Naive thymus-derived CD8-positive, alpha-beta T cell (primary cell): ENCODE measurements around the gene STT3B. TPM values are rescaled to one million over a fixed set of nuclear protein-coding genes. Genes with fewer than 3 reads are reported as not detected.
A peak's percentile ranks its signal among the peaks of the same experiment; 100 is the strongest.

Source experiments
- ATAC-seq, 2 donors: fragments of 150-1000 bp; cut with Tn5 transposase in 1 of 2; sonication (Bioruptor Pico), chemical (Tn5 transposase) in 1 of 2; 1 replicate in 1 of 2; 2 replicates in 1 of 2; pipeline ENCODE4 v1.10.0; 2021; ENCODE audit warnings: mild to moderate bottlenecking in 2 of 2, moderate library complexity in 2 of 2
- POLR2A ChIA-PET: fragments of 350-600 bp; sonication (Branson Sonifier 250); formaldehyde crosslinking; loops from one replicate; lab custom pipeline; 2021; ENCODE audit warnings: antibody characterized with exemption; lab: Charles Lee
- DNase-seq, 10 donors: peaks; one replicate each; pipeline versions ENCODE4 v3.0.0 to v3.0.0-alpha.2; 2020 to 2022
- H3K27ac Mint-ChIP-seq, 10 donors: one replicate each; pipeline ENCODE4 v1.8.0; 2020 to 2022; ENCODE audit warnings: mild to moderate bottlenecking in 10 of 10, mixed read lengths in 10 of 10, moderate library complexity in 4 of 10, inconsistent platforms in 1 of 10
- H3K27me3 Mint-ChIP-seq, 5 donors: one replicate each; pipeline ENCODE4 v1.8.0; 2021 to 2022; ENCODE audit warnings: mixed read lengths in 5 of 5
- H3K36me3 Mint-ChIP-seq, 3 donors: one replicate each; pipeline ENCODE4 v1.8.0; 2020 to 2022; ENCODE audit warnings: mixed read lengths in 3 of 3, mild to moderate bottlenecking in 2 of 3, inconsistent platforms in 1 of 3
- H3K4me1 Mint-ChIP-seq, 4 donors: one replicate each; pipeline ENCODE4 v1.8.0; 2021 to 2022; ENCODE audit warnings: mixed read lengths in 4 of 4
- H3K4me3 Mint-ChIP-seq, 10 donors: one replicate each; pipeline ENCODE4 v1.8.0; 2020 to 2022; ENCODE audit warnings: mild to moderate bottlenecking in 10 of 10, mixed read lengths in 10 of 10, moderate library complexity in 6 of 10, inconsistent platforms in 1 of 10
- H3K9me3 Mint-ChIP-seq, 9 donors: one replicate each; pipeline ENCODE4 v1.8.0; 2020 to 2022; ENCODE audit warnings: mixed read lengths in 9 of 9, mild to moderate bottlenecking in 3 of 9, inconsistent platforms in 1 of 9, moderate library complexity in 1 of 9
- polyA plus RNA-seq, 3 donors: library from polyadenylated mRNA; unstranded; fragments of 300-500 nt; fragmentation: Illumina TruSeq; gene quantifications; one replicate each; pipeline ENCODE4 v1.2.3, GENCODE V29; 2021
- total RNA-seq, 8 experiments: library from RNA in 2 of 8; stranded (reverse) in 2 of 8; gene quantifications; one replicate each; pipeline ENCODE4 v1.2.3 and lab custom pipeline; 2021 to 2026

STT3B gene
- total and polyA plus RNA-seq, 5 experiments from 2014 or later = 85.1 to 108 (median 103) TPM

DNA sequence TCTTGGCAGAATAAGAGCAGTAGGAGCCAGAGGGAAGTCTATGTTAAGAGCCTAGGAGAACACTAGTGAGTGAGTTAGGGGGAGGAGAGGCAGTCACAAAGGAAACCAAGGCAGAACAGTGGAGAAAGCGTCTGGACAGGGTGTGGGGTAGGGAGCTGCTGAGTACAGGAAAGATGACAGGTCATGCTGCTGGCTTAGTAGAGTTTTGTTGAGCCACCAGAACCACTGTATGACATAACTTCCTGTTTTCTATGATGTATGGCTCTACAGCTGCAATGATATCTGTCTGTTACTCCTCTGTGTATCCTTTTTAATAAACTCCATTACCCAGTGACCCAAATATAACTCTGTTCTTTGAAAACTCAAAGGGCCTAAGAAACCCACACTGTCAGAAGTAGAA lies 10.6 kb upstream of the STT3B start:
- Mint-ChIP-seq H3K4me3 (peak overlapping the region in 4 of 10 donors; percentile 0 to 49 (median 33)), H3K9me3 (peaks cover 0 to 2% (median 0%) of the 10 kb centered on the region in 9 donors), H3K27ac (peak overlapping the region in 5 of 10 donors; percentile 3 to 86 (median 51)), H3K4me1 (peaks cover 7 to 20% (median 14%) of the 10 kb centered on the region in 4 donors), H3K36me3 (peaks cover 0 to 2% (median 0%) of the 10 kb centered on the region in 3 donors), H3K27me3 (no peaks in the 10 kb centered on the region)
- POLR2A ChIA-PET = interaction anchor here (2.9 kb wide), 1 partner anchor 10 kb away, joined by 33 read pairs; the partner anchor contains the start of gene STT3B
- DNase-seq (peak in 2 of 10 donors; percentile 1 to 18), ATAC-seq (peak; percentile 83 to 98)

DNA sequence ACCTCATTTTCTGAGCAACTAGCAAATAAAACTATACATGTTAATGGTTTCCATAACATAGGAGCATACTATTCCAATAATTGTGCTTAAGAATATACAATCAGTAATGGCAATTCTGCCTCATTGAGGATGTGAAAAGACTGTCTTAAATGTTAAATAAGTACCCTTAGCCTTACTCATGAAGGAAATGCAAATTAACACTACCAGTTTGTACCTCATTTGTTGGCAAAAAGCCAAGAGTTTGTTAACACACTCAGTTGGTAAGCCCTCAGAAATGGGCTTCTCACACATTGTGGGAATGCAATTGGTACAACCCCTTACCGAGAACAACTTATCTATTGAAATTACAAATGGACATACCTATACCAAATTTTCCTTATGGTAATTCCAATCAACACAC lies 9.2 kb upstream of the STT3B start:
- H3K9me3 Mint-ChIP-seq = peaks cover 0 to 2% (median 0%) of the 10 kb centered on the region in 9 donors
- DNase-seq (no peak), ATAC-seq (no peak)
- no peak overlapping the region for H3K4me3 Mint-ChIP-seq
- peaks cover 7 to 20% (median 14%) of the 10 kb centered on the region in 4 donors for H3K4me1 Mint-ChIP-seq
- H3K36me3 Mint-ChIP-seq = no peaks in the 10 kb centered on the region
- no peaks in the 10 kb centered on the region for H3K27me3 Mint-ChIP-seq
- POLR2A ChIA-PET = interaction anchor here (2.9 kb wide), 1 partner anchor 9 kb away, joined by 33 read pairs; the partner anchor contains the start of gene STT3B
- H3K27ac Mint-ChIP-seq = no peak overlapping the region

DNA sequence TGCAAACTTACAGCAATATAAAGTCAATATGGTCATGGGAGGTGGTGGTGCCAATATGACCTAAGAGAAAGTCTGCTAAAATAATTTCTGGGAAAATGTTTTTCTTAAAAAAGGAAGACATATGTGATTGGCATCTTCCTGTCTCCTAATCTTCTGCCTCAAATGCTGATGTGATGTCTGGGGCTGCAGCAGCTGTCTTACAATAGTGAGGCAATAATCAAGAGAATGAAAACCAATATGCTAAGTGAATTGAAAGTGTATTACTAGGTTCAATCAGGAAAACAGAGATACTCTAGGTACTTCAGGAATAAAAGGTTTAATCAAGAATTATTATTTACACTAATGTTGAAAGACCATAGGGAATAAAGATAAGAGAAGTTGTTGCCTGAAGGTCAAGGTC lies 7.2 kb upstream of the STT3B start:
- peaks cover 7 to 20% (median 14%) of the 10 kb centered on the region in 4 donors for H3K4me1 Mint-ChIP-seq
- no peaks in the 10 kb centered on the region for H3K36me3 Mint-ChIP-seq
- H3K27ac Mint-ChIP-seq = no peak overlapping the region
- H3K4me3 Mint-ChIP-seq = no peak overlapping the region
- no peaks in the 10 kb centered on the region for H3K27me3 Mint-ChIP-seq
- POLR2A ChIA-PET = no interaction called here
- H3K9me3 Mint-ChIP-seq = peaks cover 0 to 2% (median 0%) of the 10 kb centered on the region in 9 donors
- DNase-seq (no peak), ATAC-seq (no peak)

DNA sequence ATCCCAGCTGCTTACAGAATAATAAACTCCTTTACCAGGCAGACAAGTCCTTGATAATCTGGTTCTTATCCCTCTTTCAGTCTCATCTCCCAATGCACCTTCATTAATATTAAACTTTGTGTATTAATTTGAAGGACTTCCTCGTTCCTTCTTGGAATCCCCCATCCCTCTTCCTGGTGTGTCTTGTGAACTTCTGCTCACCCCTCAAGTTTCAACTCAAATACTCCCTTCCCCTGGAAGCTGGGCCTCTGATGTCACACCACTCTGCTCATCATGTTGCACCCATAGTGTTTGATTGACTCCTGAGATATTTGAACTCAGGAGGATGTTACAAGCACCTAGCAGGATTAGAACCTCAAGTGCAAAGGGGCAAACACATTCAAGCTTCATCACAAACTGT lies 3.3 kb upstream of the STT3B start:
- Mint-ChIP-seq H3K27ac (no peak overlapping the region), H3K27me3 (no peaks in the 10 kb centered on the region), H3K9me3 (peaks cover 0 to 2% (median 0%) of the 10 kb centered on the region in 9 donors), H3K4me3 (no peak overlapping the region), H3K4me1 (peaks cover 2 to 10% (median 6%) of the 10 kb centered on the region in 4 donors), H3K36me3 (no peaks in the 10 kb centered on the region)
- POLR2A ChIA-PET = no interaction called here
- DNase-seq (no peak), ATAC-seq (no peak)

DNA sequence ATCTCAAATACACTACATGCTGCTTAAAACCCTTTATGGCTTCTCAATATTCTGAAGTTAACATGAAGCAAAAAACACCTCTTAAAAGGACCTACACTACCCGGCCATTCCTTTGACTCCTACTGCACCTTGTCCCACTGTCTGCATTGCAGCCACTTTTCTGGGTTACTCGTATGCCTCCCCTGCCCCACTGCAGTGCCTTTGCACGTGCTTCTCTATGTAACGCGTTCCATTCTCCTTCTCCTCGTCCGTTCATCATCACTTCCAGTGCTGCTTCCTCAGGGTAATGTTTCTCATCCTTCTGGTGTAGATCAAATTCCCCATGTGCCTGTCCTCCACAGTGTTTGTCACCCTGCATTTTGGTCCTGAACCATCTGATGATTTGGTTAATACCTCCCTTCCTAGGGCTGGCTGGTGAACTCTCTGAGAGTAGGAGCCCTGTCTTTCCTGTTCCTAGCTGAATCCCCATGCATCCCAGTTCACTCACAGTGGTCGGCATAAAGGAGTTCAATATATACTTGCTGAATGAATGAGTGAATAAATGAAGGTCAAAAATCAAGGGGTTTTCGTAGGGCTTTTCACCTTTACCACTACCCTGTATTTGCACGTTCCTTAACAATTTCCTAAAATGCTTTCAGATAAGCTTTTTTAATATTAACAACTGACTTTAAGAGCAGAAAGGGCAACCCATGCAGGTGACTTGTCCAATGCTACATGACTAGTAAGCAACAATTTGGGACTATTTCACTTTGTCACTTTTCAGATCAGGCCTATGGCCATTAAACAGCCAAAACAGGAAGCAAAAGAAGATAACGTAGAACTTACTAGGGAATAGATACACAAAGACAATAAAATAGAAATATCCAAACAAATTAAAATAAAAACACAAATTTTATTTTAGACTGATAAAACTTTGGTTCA lies 2.4 kb upstream of the STT3B start:
- ATAC-seq = no peak
- Mint-ChIP-seq H3K4me1 (peaks cover 2 to 13% (median 10%) of the 10 kb centered on the region in 4 donors), H3K9me3 (peaks cover 0 to 2% (median 0%) of the 10 kb centered on the region in 9 donors), H3K27me3 (no peaks in the 10 kb centered on the region), H3K36me3 (no peaks in the 10 kb centered on the region), H3K4me3 (no peak overlapping the region), H3K27ac (no peak overlapping the region)
- POLR2A ChIA-PET = no interaction called here
- no peak for DNase-seq

DNA sequence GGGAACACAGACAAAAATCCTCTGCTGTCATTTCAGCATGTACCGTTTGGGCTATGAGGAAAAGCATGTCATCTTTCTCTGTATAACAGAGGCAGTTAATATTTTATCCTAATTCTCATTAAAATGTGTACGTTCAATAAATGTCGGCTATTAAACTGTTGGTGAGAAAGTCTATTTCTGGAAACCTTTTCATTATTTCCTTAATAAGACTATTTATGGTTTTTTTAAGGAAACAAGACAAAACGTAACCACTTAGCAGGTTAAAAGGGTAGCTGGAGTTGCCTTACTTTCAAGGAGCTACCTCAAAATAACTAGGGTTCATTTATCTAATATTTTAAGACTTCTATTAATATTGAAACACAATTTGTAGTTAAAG lies 1.8 kb upstream of the STT3B start:
- no peaks in the 10 kb centered on the region for H3K36me3 Mint-ChIP-seq
- no peak for ATAC-seq

DNA sequence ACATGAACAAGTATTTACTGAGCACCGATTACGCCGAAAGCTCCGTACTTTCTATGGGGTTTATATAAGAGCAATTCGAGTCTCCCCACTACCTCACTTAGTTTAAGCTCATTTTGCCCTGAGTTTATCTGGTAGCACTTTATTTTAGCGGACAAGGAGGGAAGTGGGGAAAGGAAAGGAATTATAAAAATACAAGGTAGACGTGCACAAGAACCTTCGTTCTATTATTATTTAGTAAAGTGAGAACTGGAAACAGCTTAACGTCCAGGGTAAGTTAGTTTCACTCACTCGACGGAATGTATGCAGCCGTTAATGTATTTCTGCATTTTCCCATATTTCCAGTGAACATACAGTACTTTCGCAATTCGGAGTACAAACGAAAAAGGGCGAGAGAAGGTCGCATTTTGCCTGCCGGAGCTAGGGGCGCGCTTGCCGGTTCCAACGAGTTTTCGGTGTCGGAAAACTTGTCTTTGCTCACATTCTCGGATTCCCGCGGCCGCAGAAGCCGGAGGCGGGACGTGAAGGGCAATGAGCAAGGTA lies 1.2 kb upstream of the STT3B start:
- POLR2A ChIA-PET = interaction anchor here (0.7 to 3.8 kb wide), 17 partner anchors 10 to 877 kb away, joined by 3 to 108 read pairs (median 4); no protein-coding TSS in a partner anchor
- Mint-ChIP-seq H3K36me3 (no peaks in the 10 kb centered on the region), H3K9me3 (no peaks in the 10 kb centered on the region), H3K4me1 (peaks cover 5 to 22% (median 18%) of the 10 kb centered on the region in 4 donors), H3K4me3 (peak overlapping the region in 8 of 10 donors; percentile 90 to 100 (median 97)), H3K27me3 (no peaks in the 10 kb centered on the region), H3K27ac (peak overlapping the region in 9 of 10 donors; percentile 95 to 99 (median 98))
- no peak for DNase-seq
- no peak for ATAC-seq

More for the DNA sequence above, 1.8 kb upstream of the STT3B start:
- Mint-ChIP-seq H3K9me3 (no peaks in the 10 kb centered on the region), H3K27me3 (no peaks in the 10 kb centered on the region), H3K4me3 (peak overlapping the region in 7 of 10 donors; percentile 90 to 100 (median 97)), H3K27ac (peak overlapping the region in 2 of 10 donors; percentile 97 to 99), H3K4me1 (peaks cover 2 to 17% (median 12%) of the 10 kb centered on the region in 4 donors)
- POLR2A ChIA-PET = interaction anchor here (0.7 to 3.8 kb wide), 7 partner anchors 9 to 300 kb away, joined by 3 to 108 read pairs (median 4); no protein-coding TSS in a partner anchor
- DNase-seq = no peak

DNA sequence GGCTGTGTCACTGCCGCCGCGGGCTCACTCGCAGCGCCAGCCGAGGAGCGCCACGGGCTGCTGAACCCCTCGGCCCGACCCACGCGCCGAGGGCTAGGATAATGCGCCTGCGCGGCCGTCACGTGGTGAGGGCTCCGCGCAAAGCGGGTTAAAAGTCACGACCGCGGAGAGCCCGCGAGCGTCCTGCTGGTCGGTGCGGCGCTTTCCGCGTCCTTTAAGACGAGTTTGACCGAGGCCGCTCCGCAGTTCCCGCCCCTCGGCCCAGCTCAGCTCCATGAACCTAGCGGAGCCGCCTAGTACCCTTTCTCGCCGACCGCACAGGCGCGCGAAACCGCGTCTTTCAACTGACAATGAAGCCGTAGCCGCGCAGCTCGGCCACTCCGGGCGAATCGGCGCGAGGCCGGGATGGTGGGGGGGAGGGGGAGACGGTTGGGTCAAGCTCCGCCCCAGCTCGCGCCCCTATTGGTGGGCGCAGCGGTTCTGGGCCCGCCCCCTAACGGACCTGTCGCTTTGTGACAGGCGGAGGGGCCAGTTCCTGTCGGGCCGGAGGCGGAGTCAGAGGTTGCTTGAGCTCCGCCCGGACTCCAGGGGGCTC lies 636 bp upstream of the STT3B start:
- H3K9me3 Mint-ChIP-seq = no peaks in the 10 kb centered on the region
- H3K4me3 Mint-ChIP-seq = peak overlapping the region in 8 of 10 donors; percentile 90 to 100 (median 97)
- H3K27me3 Mint-ChIP-seq = no peaks in the 10 kb centered on the region
- ATAC-seq (peak; percentile 77 to 85), DNase-seq (peak; percentile 96 to 99 (median 98))
- no peaks in the 10 kb centered on the region for H3K36me3 Mint-ChIP-seq
- H3K27ac Mint-ChIP-seq = peak overlapping the region in 9 of 10 donors; percentile 95 to 99 (median 98)
- peaks cover 5 to 28% (median 23%) of the 10 kb centered on the region in 4 donors for H3K4me1 Mint-ChIP-seq
- POLR2A ChIA-PET = interaction anchor here (0.6 to 3.8 kb wide), 48 partner anchors 10 to 1344 kb away, joined by 3 to 108 read pairs (median 4); no protein-coding TSS in a partner anchor

DNA sequence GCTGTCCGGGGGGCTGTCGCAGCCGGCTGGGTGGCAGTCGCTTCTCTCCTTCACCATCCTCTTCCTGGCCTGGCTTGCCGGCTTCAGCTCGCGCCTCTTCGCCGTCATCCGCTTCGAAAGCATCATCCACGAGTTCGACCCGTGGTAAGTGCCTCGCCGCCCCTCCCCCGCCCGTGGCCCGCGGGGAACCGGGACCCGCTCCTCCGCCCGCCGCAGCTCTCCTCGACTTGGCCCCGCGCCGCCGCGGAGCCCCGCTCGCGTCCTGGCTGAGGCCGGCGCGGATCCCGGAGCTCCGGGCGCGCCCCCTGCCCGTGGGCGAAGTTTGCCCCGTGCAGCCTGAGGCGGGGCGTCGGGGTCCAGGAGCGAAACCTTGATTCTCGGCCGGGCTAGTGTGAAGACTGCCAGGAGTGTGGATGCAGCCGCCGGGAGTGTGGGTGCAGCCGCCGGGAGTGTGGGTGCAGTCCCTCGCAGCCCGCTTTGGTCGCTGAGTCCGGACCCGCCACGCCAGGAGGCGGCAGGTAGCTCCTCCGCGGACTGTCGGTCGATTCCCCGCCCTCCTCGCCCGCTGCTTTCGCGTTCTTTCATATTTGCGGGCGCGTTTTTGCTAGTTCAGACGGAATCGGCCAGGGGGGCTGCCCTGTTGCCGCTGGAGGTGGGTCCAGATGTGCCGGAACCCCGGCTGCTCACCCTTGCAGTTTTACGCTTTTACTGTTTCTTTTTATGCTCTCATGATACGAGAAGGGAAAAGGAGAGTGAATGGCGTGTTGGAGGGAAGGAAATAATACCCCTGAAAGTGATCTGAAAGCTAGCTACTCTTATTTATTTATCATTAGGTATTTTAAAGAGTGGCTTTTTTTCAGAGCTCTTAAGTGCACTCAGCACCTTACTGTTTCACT lies 692 bp downstream of the STT3B start:
- Mint-ChIP-seq H3K4me1 (peaks cover 10 to 41% (median 36%) of the 10 kb centered on the region in 4 donors), H3K36me3 (peaks cover 0 to 5% (median 4%) of the 10 kb centered on the region in 3 donors), H3K9me3 (no peaks in the 10 kb centered on the region), H3K4me3 (peak overlapping the region; percentile 93 to 100 (median 98)), H3K27ac (peak overlapping the region in 9 of 10 donors; percentile 94 to 99 (median 98)), H3K27me3 (no peaks in the 10 kb centered on the region)
- DNase-seq (peak; percentile 44 to 83 (median 58)), ATAC-seq (peak; percentile 2 to 5)
- POLR2A ChIA-PET = interaction anchor here (0.6 to 3.8 kb wide), 36 partner anchors 9 to 1346 kb away, joined by 3 to 108 read pairs (median 4); no protein-coding TSS in a partner anchor

DNA sequence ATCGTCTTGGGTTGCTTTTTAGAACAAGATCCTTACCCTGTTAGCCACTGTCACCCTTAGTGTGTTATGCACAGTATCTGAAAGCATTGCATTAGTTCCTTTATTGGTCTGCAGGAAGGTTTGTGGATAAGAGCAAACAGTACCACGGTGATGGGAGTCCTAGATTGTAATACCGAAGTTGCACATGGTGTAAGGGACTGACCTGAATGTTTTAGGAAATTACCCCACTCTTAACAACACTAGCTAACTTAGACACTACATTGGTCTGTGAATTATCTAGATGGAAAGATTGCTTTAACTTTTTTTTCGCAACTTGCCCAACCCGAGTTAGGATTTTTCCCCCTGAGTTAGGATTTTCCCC lies 1.3 kb downstream of the STT3B start:
- ATAC-seq (no peak), DNase-seq (peak in 1 of 10 donors; percentile 35)
- H3K4me1 Mint-ChIP-seq = peaks cover 12 to 48% (median 42%) of the 10 kb centered on the region in 4 donors
- POLR2A ChIA-PET = interaction anchor here (1.2 to 3.8 kb wide), 7 partner anchors 11 to 931 kb away, joined by 4 to 108 read pairs (median 23); no protein-coding TSS in a partner anchor
- no peaks in the 10 kb centered on the region for H3K27me3 Mint-ChIP-seq
- peak overlapping the region in 9 of 10 donors; percentile 94 to 99 (median 97) for H3K27ac Mint-ChIP-seq
- no peaks in the 10 kb centered on the region for H3K9me3 Mint-ChIP-seq
- peaks cover 0 to 8% (median 4%) of the 10 kb centered on the region in 3 donors for H3K36me3 Mint-ChIP-seq
- H3K4me3 Mint-ChIP-seq = peak overlapping the region; percentile 93 to 100 (median 98)

DNA sequence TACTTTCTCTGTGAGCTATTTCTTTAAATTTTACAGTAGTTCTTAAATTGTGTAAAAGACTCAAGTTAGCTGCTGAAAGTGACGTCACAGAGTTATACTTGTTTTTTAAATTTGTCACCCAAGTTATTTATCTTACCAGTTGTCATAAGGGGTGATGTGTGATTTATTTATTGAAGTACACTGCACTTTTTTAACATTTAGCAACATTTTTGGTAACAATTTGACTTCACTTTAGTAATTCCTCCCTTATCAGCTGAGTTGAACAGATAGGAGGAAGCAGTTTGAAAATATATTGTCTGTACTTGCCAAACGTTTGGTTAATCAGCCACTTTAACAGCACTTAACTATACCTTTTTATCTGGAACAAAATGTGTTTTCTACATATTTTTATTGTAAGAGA lies 3.8 kb downstream of the STT3B start:
- POLR2A ChIA-PET = interaction anchor here (1.4 to 1.8 kb wide), 2 partner anchors 9 to 26 kb away, joined by 3 to 4 read pairs; no protein-coding TSS in a partner anchor
- DNase-seq (no peak), ATAC-seq (no peak)
- Mint-ChIP-seq H3K4me1 (peaks cover 19 to 68% (median 61%) of the 10 kb centered on the region in 4 donors), H3K36me3 (peaks cover 2 to 16% (median 4%) of the 10 kb centered on the region in 3 donors), H3K4me3 (peak overlapping the region; percentile 82 to 100 (median 97)), H3K27ac (peak overlapping the region in 7 of 10 donors; percentile 7 to 84 (median 69)), H3K9me3 (no peaks in the 10 kb centered on the region), H3K27me3 (no peaks in the 10 kb centered on the region)
